ENCODE results near the gene DENND2C.
A peak's percentile ranks its signal among the peaks of the same experiment; 100 is the strongest.
"Not testable (repeated sequence)": the region's sequence is repeated elsewhere in the genome, so short reads cannot be mapped to it uniquely, and the experiment has no call there.

DENND2C gene

DNA sequence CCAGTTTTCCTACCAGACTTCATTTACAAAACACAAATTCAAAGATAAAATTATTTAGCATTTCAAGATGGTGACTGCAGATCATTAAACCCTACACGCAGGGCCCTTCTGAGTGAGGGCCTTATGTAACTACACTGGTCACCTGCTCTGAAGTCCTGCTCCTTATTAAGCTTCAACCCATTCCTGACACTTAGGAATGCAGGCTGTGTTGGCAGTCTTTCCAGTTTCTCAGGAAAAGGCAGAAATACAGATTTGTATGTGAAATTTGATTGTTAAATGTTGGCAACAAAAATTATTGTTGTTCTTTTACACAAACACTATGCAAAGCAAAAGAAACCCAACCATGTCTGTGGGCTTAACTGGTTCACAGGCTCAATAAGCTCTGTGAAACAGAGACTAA lies 62.6 kb downstream of the DENND2C start:
- no peak for DNase-seq (ENCODE audit: low spot score)

DNA sequence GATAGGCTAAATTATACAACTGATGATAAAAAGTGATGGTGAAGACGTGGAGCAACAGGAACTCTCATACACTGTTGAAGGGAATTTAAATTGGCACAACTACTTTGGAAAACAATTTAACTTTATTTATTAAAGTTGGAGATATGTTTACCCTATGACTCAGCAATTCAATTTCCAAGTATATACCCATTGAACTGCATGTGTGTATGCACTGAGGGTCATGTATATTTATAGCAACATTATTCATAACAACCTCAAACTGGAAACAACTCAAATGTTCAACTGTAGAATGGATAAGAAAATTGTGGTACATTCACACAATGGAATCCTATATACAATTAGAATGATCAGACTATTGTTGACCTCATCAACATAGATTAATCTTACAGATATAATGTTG lies 71.9 kb downstream of the DENND2C start:
- no peak for DNase-seq (ENCODE audit: low spot score)

DNA sequence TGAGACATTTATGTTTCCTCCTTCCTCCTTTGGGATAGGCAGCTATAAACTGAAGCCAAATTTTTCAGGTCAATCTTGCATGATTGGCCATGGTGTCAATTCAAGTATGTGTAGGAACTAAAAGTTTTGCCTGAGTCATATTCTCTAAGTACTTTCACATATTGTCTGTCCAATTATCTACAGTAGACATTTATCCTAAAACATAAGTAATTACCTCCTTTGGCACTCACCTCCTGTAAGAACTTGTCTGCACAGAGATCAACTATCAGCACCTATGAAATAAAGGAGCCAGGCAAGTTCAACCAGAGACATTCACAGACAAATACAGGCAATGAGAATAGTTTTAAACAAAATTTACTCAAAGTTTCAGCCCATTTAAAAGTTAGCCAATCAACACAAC lies 74.2 kb downstream of the DENND2C start:
- DNase-seq (ENCODE audit: low spot score) = no peak

DNA sequence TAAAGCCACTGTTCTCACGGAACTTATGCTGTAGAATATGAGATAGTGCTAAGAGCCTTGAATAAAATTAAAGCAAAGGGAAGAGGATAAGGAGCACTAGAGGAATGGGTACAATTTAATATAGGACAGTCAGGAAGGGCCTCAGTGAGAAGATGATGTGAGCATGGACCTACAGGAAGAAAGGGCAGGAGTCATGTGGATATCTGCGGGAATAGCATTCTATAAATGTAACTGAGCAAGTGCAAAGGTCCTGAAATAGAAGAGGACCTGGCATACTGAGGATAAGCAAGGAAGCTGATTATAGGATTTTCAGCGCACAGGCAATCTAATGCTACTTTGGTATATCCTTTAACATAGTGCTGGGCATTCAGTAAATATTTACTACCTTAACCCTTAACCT lies 75.8 kb downstream of the DENND2C start:
- DNase-seq (ENCODE audit: low spot score) = no peak

DNA sequence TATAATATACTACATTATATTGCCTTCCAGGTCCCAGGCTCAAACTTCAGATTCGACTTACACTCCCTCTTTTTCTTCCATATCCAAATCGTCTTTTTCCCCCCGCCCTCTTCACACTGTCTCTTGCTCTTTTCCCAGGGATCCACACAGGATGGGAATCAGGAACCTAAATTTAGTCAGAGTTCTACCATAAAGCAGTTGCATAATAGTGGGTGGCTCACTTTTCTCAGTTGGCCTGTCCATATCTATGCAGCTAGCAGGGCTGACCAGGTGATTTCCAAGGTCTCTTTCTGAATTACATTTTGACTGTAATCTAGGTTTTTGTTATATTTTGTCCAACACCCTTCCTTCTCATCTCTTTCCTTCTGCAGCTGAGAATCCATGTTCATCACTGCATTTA lies 80.7 kb downstream of the DENND2C start:
- no peak for DNase-seq (ENCODE audit: low spot score)

DNA sequence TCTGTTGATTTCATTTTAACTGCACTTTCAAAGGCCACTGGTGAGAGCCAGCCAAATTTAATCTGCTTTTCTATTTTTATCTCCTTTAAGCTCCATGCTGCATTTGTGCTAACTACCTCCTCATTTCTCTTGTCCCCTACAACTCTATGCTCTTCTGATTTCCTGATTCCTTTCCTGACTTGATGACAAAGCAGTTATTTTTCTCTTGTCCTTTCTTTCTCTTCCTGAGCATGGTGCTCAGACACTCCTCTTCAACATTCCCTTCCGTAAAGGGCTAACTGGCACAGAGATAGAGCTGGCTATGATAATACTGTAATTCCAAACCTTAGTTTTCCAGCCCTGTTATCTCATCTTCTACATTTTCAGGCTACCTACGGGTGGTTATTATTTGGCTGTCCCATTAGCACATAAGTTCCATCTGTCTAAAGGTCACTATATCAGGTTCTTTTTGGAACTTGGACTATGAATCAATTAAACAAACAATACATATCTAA lies 81.6 kb downstream of the DENND2C start:
- DNase-seq (ENCODE audit: low spot score) = no peak

DNA sequence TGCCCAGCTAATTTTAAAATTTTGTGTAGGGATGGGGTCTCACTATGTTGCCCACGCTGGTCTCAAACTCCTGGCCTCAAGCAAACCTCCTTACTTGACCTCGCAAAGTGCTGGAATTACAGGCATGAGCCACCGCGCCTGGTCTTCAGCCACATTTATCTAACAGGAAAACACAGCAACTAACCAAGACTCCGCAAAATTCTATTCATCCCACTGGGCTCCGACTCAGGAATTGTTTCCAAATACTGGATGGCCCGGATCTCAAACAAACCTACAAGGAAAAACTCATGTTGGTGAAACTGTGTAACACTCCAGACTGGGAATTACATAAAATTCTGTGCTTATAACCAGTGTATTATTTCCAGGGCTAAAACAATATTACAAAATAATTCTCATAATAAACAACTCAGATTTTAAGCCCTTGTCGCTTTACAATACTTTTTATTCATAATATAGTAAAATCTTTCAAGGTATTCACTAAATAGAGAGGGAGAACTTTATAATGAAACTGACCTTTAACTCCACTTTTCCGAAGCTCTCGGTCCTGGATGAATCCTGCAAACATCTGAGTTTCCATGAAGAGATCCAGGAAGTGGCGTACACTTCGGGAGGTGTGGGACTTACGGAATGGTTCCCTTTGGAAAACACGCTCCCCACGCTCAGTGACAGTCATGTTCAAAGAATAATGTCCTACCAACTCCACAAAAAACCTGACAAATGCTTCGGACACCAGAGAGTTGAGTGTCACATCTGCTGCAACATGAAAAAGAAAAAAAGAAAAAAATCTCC lies 82.5 kb downstream of the DENND2C start:
- no peak for DNase-seq (ENCODE audit: low spot score)

DNA sequence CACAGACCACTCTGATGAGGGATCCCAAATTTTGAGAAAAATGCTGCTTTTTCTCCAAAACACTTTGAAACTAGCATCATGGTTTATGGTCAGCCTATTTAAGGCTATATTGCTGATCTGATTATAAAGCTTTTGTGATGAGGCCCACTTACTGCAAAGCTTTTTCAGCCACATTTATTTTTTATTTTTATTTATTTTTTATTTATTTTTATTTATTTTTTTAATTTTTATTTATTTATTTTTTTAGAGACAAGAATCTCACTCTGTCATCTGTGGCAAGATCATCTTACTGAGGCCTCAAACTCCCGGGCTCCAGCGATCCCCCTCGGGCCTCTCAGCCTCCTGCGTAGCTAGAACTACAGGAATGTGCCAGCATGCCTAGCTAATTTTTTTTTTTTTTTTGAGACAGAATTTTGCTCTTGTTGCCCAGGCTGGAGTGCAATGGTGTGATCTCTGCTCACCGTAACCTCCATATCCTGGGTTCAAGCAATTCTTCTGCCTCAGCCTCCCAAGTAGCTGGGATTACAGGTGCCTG lies 83.3 kb downstream of the DENND2C start:
- DNase-seq (ENCODE audit: low spot score) = no peak

DNA sequence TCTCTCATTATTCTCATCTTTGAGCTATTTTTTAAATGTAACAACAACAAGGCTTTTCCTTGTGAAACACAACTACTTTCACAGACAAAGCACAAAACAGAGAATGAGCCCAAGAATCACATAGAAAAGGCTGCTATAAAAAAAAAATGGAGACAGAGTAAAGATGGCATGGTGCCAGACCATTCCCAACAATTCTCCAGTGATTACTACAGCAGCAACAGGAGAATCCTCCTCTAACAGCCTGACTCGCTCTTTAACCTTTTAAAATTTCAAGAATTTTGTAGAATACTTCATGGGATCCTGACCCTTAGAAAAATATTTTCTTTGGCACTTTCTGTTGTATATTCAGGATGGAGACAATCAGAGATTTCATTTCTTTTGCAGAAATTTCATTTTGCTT lies 84.6 kb downstream of the DENND2C start:
- DNase-seq (ENCODE audit: low spot score) = no peak

DNA sequence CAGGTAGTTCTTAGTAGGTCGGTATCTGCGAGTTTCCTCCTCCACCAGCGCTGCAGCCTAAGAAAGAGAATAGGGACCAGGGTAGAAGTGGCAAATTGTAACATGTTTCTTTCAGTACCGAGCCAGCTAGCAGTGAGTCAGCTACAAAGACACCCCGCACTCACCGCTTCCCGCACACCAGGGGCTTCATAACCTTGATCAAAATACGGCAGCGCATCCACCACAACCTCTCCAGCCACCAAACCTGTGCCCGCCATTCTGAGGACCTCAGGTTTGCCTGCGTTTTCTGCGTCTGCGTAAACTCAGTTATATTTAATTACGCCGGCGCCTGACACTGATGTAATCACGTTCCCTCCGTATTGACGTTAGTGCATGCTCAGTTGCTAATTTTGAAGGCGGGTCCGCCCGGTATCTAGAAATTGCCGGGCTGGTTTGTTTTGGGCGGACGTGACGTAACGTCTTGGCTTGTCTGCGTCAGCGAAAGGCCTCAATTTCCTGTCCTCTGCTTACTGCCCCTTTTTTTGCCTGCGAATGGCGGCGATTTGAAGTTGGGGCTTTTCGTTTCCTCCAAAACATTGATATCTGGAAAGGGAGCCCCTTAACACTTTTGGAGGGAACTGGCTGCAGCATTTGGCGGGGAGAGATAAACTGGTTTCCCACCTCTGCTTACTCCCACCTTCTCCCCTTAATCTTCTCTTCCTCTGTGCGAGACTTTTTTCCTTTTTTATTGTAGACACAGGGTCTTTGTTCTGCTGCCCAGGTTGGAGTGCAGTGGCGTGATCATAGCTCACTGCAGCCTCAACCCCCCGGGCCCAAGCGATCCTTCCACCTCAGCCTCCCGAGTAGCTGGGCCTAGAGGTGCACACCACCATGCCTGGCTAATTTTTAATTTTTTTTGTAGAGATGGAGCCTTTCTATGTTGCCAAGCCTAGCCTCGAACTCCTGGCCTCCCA lies 88.2 kb downstream of the DENND2C start, which contains the start of gene BCAS2:
TSS of gene BCAS2 (minus strand) at position 281 of the 953 bp plus-strand sequence. CDS start at position 257, 24 bp downstream.
- peak; percentile 97 for DNase-seq (ENCODE audit: low spot score)

DNA sequence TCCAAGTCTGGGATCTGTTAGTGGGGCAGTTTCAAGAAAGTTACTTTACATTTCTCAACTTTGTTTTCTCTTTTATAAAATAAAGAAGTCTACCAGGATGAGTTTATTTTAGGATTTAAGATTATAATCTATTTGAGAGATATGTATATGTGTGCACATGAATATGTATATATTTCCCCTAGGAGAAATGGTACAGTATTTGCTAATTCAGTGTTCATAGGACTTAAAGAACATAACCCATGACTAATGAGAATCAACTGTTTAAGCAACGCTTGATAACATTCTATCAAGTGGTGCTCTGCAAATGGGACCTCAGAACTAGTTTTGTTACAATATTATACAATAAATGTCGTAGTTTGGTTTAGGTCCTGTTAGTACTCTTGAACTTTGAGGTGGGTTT lies 95.5 kb downstream of the DENND2C start:
- DNase-seq (ENCODE audit: low spot score) = no peak

DNA sequence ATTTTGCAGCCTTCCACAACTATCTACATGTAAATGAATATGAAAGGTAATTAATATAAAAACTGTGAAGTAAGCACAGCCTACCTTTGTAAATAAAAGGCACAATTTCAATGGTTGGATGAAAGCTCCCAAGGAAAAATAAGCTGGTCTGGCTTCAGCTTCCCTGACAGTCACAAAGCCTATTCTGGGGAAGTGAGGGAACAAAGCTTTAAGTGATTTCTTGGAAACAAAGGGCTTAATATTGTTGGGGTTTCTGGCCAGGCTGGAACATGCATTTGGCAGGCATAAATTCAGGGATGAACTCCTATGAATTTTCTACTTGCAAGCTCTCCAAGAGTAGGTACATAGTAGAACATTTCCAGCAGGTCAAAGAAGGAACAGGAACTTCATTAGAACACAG lies 105.7 kb downstream of the DENND2C start:
- no peak for DNase-seq (ENCODE audit: low spot score)

DNA sequence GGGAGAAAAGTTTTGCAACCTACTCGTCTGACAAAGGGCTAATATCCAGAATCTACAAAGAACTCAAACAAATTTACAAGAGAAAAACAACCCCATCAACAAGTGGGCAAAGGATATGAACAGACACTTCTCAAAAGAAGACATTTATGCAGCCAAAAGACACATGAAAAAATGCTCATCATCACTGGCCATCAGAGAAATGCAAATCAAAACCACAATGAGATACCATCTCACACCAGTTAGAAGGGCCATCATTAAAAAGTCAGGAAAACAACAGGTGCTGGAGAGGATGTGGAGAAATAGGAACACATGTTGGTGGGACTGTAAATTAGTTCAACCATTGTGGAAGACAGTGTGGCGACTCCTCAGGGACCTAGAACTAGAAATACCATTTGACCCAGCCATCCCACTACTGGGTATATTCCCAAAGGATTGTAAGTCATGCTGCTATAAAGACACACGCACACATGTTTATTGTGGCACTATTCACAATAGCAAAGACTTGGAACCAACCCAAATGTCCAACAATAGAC lies 106.8 kb downstream of the DENND2C start:
- not testable (repeated sequence) for DNase-seq (ENCODE audit: low spot score)

DNA sequence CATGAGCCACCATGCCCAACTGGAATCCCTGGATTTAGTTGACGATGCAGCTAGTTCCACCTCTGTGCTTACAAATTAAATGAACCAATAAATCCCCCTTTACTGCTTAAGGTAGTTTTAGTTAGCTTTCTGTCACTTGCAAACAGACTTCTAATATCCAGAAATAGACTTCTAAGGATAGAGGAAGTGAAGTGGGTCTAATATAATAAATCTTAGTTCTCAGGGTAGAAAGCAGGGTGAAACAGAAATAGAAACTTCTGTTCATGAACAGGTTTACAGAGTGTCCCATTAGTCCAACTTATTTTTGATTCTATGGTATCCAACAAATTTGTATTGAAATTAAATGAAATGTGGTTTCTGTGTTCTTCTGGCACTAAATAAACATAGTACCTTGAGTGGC lies 108.5 kb downstream of the DENND2C start:
- DNase-seq (ENCODE audit: low spot score) = no peak

DNA sequence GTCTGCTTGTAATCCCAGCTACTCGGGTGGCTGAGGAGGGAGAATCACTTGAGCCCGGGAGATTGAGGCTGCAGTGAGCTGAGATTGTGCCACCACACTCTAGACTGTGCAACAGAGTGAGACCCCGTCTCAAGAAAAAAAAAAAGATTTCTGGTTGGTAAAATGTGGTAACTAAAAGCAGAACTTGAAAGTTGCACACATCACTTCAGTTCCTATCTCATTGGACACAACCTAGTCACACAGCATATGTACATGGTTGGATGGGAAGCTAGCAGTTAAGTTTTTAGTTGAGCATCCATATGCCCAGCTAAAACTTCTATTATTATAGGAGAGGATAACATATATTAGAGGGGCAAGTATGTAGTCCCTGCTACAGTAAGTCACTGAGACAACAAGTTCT lies 110.5 kb downstream of the DENND2C start:
- no peak for DNase-seq (ENCODE audit: low spot score)

DNA sequence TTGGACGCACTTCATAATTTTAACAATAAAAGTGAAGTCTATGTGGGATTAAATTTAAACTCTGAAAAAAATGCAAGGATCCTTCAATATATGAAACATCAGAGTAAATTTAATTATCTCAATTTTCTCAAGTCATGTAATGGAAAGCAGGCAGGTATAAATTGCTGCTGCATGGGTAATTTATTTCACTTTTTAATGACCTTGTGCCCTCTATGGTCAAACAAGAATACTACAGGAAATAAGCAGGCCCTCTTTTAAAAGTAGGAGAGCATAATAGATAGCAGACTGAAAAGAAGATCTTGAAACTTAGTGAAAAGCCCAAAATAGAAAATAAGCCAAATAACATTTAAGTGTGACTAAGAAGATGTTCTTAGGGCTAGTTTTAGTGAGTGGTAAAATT lies 111.3 kb downstream of the DENND2C start:
- DNase-seq (ENCODE audit: low spot score) = peak; percentile 35

DNA sequence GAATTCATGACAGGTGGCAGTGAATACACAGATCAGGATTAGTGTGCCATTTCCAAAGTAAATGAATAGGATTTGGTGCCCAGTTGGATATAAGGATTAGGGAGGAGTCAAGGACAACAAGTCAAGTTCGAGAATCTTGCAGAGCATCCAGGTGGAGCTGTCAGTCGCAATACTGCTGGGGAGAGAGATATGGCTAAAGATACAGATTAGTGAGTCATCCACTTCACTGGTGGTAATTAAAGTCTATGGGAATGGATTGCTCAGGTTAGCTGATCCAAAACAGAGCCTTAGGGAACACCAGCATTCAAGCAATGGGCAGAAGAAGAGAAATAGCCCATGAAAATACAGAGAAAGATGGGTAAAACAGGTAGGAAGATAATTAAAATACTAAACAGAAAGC lies 115.3 kb downstream of the DENND2C start:
- DNase-seq (ENCODE audit: low spot score) = no peak

DNA sequence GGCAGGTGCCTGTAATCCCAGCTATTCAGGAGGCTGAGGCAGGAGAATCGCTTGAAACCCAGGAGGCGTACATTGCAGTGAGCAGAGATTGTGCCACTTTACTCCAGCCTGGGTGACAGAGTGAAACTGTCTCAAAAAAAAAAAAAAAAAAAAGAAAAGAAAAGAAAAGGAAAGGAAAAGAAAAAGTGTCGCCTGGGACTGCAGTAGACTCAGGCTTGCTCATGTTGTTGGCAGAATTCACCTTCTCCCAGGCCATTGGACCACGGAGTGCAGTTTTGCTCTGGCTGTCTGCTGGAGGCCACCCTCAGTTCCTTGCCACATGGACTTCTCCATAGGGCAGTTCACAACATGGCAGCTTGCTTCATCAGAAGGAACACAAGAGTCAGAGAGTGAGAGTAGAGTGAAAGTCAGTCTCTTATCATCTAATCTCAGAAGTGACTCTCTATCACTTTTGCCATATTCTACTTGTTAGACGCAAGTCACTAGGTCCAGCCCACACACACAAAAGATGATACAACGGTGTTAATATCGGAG lies 117.7 kb downstream of the DENND2C start:
- DNase-seq (ENCODE audit: low spot score) = no peak

DNA sequence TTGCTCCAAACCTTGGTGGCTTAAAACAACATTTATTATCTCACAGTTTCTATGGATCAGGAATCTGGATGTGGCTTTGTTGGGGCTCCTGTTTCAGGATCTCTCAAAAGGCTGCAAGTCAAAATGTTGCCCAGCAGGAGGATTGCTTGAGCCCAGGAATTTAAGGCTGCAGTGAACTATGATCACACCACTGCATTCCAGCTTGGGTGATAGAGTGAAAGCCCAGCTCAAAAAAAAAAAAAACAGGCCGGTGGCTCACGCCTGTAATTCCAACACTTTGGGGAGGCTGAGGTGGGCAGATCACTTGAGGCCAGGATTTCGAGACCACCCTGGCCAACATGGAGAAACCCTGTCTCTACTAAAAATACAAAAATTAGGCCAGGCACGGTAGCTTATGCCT lies 118.4 kb downstream of the DENND2C start:
- no peak for DNase-seq (ENCODE audit: low spot score)

DNA sequence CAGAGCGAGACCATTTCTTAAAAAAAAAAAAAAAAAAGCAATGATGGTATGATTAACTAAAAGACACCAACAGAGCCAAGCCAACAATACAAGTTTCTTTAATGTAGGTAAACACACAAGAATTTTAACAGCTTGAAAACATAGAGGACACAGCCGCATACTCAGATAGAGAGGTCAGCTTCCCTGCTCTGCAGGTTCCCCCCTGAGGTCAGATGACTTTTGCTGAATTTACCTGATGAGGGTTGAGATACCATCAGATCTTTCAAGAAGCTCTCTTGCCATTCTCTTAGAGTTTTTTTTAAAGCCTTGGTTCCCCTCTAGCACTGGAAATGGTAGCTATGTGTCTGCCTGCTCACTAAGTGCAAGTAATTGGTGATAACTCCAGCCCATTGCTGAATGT lies 119.5 kb downstream of the DENND2C start:
- no peak for DNase-seq (ENCODE audit: low spot score)

DNA sequence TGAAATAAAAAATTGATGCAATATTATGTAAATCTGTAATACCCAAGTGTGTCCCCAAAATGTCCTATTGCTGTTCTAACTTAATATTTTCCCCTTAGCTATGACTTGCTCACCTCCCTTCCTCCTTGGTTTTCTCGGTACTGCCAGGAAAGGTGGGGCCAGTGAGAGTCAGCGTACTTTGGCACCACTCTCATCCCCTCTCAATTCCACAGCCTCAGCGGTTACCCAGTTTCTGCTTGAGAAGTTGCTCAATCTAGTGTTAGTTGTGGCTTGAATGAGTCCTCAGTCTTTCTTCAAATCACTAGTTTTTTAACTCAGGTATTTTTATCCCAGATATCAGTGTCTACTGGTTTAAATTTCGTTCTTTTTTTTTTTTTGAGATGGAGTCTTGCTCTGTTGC lies 120.7 kb downstream of the DENND2C start:
- DNase-seq (ENCODE audit: low spot score) = no peak

DNA sequence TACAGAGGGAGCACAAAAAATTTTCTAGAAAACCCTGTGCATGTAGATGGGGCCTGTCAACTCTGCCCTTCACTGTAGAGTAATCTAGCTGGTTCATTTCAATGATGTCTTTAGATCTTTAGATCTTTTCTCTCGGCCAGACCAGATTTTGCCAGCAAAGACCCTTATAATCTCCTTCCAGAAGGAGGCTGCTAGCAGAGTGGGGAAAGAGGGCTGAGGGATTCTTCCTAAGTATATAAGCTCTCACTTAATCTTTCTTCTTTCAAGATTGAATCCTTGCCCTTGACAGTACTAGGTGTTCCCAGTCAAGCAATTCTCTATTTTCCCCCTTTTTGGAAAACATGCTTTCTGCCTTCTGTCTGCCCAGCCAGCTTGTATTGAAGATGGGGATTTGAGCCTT lies 122.8 kb downstream of the DENND2C start:
- no peak for DNase-seq (ENCODE audit: low spot score)
